Osteoblast (primary cell): Measurements from ENCODE around the gene KIRREL3. TPM values are rescaled to one million over a fixed set of nuclear protein-coding genes. Genes with fewer than 3 reads are reported as not detected.
A peak's percentile ranks its signal among the peaks of the same experiment; 100 is the strongest.

Experiments used
- DNase-seq: peaks from one replicate; pipeline ENCODE4 v3.0.0; 2011; ENCODE audit warnings: low spot score, mixed read lengths; ENCODE audit not compliant: insufficient read length; ENCODE audit errors: missing footprints
- H2AFZ ChIP-seq: 2 replicates; pipeline ENCODE4 v1.6.0; 2011; ENCODE audit warnings: mild to moderate bottlenecking, low read length
- H3K27ac ChIP-seq: 2 replicates; pipeline ENCODE4 v1.5.1; 2011; ENCODE audit warnings: mild to moderate bottlenecking, low read depth, low read length, moderate library complexity
- H3K27me3 ChIP-seq: 2 replicates; pipeline ENCODE4 v1.6.0; 2012; ENCODE audit warnings: mild to moderate bottlenecking, control low read depth, inconsistent platforms, low read length, moderate library complexity; ENCODE audit not compliant: insufficient read depth
- H3K36me3 ChIP-seq: 2 replicates; pipeline ENCODE4 v1.5.1; 2011; ENCODE audit warnings: mild to moderate bottlenecking, low read length, control low read depth, moderate library complexity; ENCODE audit not compliant: insufficient read depth
- H3K4me1 ChIP-seq: 2 replicates; pipeline ENCODE4 v1.5.1; 2011; ENCODE audit warnings: mild to moderate bottlenecking, low read length, control low read depth, moderate library complexity; ENCODE audit not compliant: insufficient read depth
- H3K4me2 ChIP-seq: 2 replicates; pipeline ENCODE4 v1.6.0; 2011; ENCODE audit warnings: mild to moderate bottlenecking, low read length; ENCODE audit not compliant: insufficient read depth
- H3K4me3 ChIP-seq: fragments of 200-600 bp; sonication (generic); 3 replicates; pipeline ENCODE4 v1.5.1; 2012; ENCODE audit warnings: mild to moderate bottlenecking, low read length, inconsistent platforms; ENCODE audit not compliant: insufficient read depth
- H3K79me2 ChIP-seq: 2 replicates; pipeline ENCODE4 v1.6.0; 2012; ENCODE audit warnings: mild to moderate bottlenecking, low read length, control low read depth, inconsistent platforms; ENCODE audit not compliant: insufficient read depth
- H3K9me3 ChIP-seq: 2 replicates; pipeline ENCODE4 v1.5.1; 2011; ENCODE audit warnings: low read depth, low read length, control low read depth
- H4K20me1 ChIP-seq: 2 replicates; pipeline ENCODE4 v1.6.0; 2012; ENCODE audit warnings: mild to moderate bottlenecking, low read length, control low read depth; ENCODE audit not compliant: insufficient read depth
- total RNA-seq: library from RNA; depleted of rRNA; stranded (reverse); fragments of >200 nt; gene quantifications from 2 replicates; pipeline ENCODE4 v1.2.3, GENCODE V29; 2012
- TF ChIP-seq, protein P1 (sequence below): IDR thresholded peaks from 2 replicates; pipeline ENCODE4 v1.5.1; 2011; ENCODE audit warnings: mild to moderate bottlenecking, low read depth, low read length, moderate library complexity; ENCODE audit errors: extremely low read depth

The KIRREL3 gene
- total RNA-seq, 1 donor = 3.6 TPM

DNA sequence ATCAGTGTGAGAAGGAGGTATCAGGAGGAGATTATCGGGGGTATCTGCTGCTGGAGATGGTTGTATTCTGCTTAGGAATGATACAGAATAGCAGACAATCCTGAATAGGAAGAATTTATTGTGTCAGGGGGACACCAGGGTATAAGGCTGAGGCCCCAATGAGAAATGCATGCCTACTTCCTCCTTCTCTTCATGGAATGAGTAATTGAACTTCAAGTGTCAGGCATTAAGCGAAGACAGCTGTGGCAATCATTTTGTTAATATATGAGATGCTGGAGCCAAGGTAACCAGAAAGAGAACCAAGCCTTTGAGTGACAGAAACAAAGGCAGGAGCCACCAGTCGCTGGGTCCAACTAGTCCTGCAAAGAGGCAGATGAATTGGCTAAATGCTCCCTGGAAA is 49.1 kb downstream of the KIRREL3 start:
- Histone ChIP-seq H3K27me3 (no peaks in the 10 kb centered on the region), H3K4me2 (no peak overlapping the region), H4K20me1 (no peaks in the 10 kb centered on the region), H2AFZ (no peak overlapping the region), H3K4me1 (peaks cover 16% of the 10 kb centered on the region), H3K36me3 (no peaks in the 10 kb centered on the region), H3K4me3 (no peak overlapping the region), H3K9me3 (no peaks in the 10 kb centered on the region), H3K27ac (no peak overlapping the region), H3K79me2 (peaks cover 9% of the 10 kb centered on the region)
- TF ChIP-seq, protein P1, sequence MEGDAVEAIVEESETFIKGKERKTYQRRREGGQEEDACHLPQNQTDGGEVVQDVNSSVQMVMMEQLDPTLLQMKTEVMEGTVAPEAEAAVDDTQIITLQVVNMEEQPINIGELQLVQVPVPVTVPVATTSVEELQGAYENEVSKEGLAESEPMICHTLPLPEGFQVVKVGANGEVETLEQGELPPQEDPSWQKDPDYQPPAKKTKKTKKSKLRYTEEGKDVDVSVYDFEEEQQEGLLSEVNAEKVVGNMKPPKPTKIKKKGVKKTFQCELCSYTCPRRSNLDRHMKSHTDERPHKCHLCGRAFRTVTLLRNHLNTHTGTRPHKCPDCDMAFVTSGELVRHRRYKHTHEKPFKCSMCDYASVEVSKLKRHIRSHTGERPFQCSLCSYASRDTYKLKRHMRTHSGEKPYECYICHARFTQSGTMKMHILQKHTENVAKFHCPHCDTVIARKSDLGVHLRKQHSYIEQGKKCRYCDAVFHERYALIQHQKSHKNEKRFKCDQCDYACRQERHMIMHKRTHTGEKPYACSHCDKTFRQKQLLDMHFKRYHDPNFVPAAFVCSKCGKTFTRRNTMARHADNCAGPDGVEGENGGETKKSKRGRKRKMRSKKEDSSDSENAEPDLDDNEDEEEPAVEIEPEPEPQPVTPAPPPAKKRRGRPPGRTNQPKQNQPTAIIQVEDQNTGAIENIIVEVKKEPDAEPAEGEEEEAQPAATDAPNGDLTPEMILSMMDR = no peak
- no peak for DNase-seq

GRCh38 chr11:126949066-126949891 is 51.3 kb downstream of the KIRREL3 start:
- DNase-seq = peak; percentile 58
- H3K27ac ChIP-seq = peak overlapping the region; percentile 78

GRCh38 chr11:126948563-126948962 is 52.0 kb downstream of the KIRREL3 start:
- Histone ChIP-seq H4K20me1 (no peaks in the 10 kb centered on the region), H3K27me3 (no peaks in the 10 kb centered on the region), H3K9me3 (no peaks in the 10 kb centered on the region), H3K36me3 (no peaks in the 10 kb centered on the region), H3K79me2 (peaks cover 13% of the 10 kb centered on the region), H3K4me1 (peaks cover 16% of the 10 kb centered on the region), H3K4me2 (no peak overlapping the region), H3K27ac (peak overlapping the region; percentile 78), H3K4me3 (no peak overlapping the region), H2AFZ (no peak overlapping the region)
- TF ChIP-seq, protein P1 = no peak
- no peak for DNase-seq

More at GRCh38 chr11:126949066-126949891, 51.3 kb downstream of the KIRREL3 start:
- TF ChIP-seq, protein P1 = no peak
- H4K20me1 ChIP-seq = no peaks in the 10 kb centered on the region
- H3K79me2 ChIP-seq = peaks cover 13% of the 10 kb centered on the region
- H3K9me3 ChIP-seq = no peaks in the 10 kb centered on the region
- H3K4me3 ChIP-seq = no peak overlapping the region
- no peaks in the 10 kb centered on the region for H3K36me3 ChIP-seq
- H3K27me3 ChIP-seq = no peaks in the 10 kb centered on the region
- no peak overlapping the region for H2AFZ ChIP-seq
- peaks cover 16% of the 10 kb centered on the region for H3K4me1 ChIP-seq
- H3K4me2 ChIP-seq = peak overlapping the region; percentile 14

- Histone ChIP-seq H4K20me1 (peaks cover 5% of the 10 kb centered on the region), H3K9me3 (no peaks in the 10 kb centered on the region), H3K36me3 (no peaks in the 10 kb centered on the region), H3K4me2 (no peak overlapping the region), H3K4me1 (peaks cover 16% of the 10 kb centered on the region), H3K4me3 (no peak overlapping the region), H3K27me3 (no peaks in the 10 kb centered on the region), H3K27ac (no peak overlapping the region), H2AFZ (no peak overlapping the region), H3K79me2 (peaks cover 15% of the 10 kb centered on the region)
- TF ChIP-seq, protein P1 = no peak
- no peak for DNase-seq
Measured at GRCh38 chr11:126945319-126945718, 55.3 kb downstream of the KIRREL3 start.
